ENCODE measurements around the gene DYNC1LI2. TPM values are rescaled to one million over a fixed set of nuclear protein-coding genes. Genes with fewer than 3 reads are reported as not detected.
A peak's percentile ranks its signal among the peaks of the same experiment; 100 is the strongest.

The DYNC1LI2 gene
- total RNA-seq, 1 experiment from 2014 or later, result 94.2 TPM

DNA sequence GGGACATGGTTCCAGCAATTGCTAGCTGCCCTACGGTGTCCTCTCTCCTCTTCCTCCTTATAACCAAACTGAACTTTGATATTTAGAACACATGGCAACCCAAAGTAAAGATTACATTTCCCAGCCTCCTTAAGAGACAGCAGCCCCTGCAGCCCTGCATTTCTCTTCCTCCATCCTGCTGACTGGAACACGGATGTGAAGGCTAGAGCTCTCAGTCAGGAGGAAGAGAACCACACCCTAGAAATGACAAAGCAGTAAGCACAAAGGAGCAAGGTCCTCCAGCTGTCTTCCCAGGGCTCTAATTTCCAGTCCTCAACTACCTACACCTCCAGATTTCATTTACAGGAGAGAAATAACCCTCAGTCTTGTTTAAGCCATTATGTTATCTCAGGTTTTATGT is 10.9 kb downstream of the DYNC1LI2 start:
- Histone ChIP-seq H2BK15ac (ENCODE audit: low read depth, low read length) (no peak overlapping the region), H2AFZ (ENCODE audit: low read length) (no peak overlapping the region), H3K14ac (ENCODE audit: insufficient read depth, low read length) (no peak overlapping the region), H3K4ac (ENCODE audit: low read depth, low read length) (no peak overlapping the region), H3K9me3 (ENCODE audit: control insufficient read depth, low read depth, low read length) (no peaks in the 10 kb centered on the region), H3K79me1 (ENCODE audit: insufficient read depth, low read depth, low read length, poor library complexity, severe bottlenecking) (peaks cover 14% of the 10 kb centered on the region), H3K4me2 (ENCODE audit: insufficient read depth, insufficient read length, low read length) (no peak overlapping the region), H3K27me3 (ENCODE audit: insufficient read depth, low read length) (no peaks in the 10 kb centered on the region), H2AK5ac (ENCODE audit: insufficient read length, low read length) (no peak overlapping the region), H3K18ac (ENCODE audit: insufficient read length, low read depth, low read length) (no peak overlapping the region), H2BK5ac (ENCODE audit: insufficient read length, low read length) (no peak overlapping the region), H4K20me1 (ENCODE audit: control insufficient read depth, insufficient read depth, insufficient read length) (no peaks in the 10 kb centered on the region), H2BK120ac (ENCODE audit: low read depth, low read length, poor library complexity, severe bottlenecking) (no peak overlapping the region), H3K23me2 (ENCODE audit: insufficient read length, low read depth, low read length, poor library complexity, severe bottlenecking) (no peaks in the 10 kb centered on the region), H3K79me2 (ENCODE audit: insufficient read depth, low read length) (peaks cover 8% of the 10 kb centered on the region; the same call in 1 of the 2 replicates), H2BK12ac (ENCODE audit: insufficient read length, low read depth, low read length) (no peak overlapping the region), H3K56ac (ENCODE audit: insufficient read length, low read depth, low read length) (no peak overlapping the region), H4K91ac (ENCODE audit: insufficient read length, low read depth, low read length) (no peak overlapping the region), H3K23ac (ENCODE audit: insufficient read length, low read depth, low read length) (no peak overlapping the region), H3T11ph (ENCODE audit: low read length) (no peak overlapping the region), H3K9ac (ENCODE audit: extremely low read depth, insufficient read length, low read length) (no peak overlapping the region), H3K4me1 (ENCODE audit: insufficient read depth, low read length) (no peaks in the 10 kb centered on the region), H4K8ac (replicated peaks; ENCODE audit: insufficient read length, low read depth, low read length) (no peak overlapping the region), H2BK20ac (ENCODE audit: low read depth, low read length, poor library complexity, severe bottlenecking) (no peak overlapping the region), H3K27ac (ENCODE audit: insufficient read length, low read depth, low read length) (no peak overlapping the region), H4K5ac (ENCODE audit: insufficient read length, low read depth, low read length) (no peak overlapping the region)
- Mint-ChIP-seq H3K27me3 (ENCODE audit: low read depth) (no peaks in the 10 kb centered on the region), H3K4me1 (peaks cover 18 to 24% of the 10 kb centered on the region in 2 experiments), H3K36me3 (ENCODE audit: insufficient read depth in 1 of 3, low read depth in 3 of 3) (peaks cover 30 to 77% (median 76%) of the 10 kb centered on the region in 3 experiments), H3K9me3 (no peaks in the 10 kb centered on the region), H3K4me3 (peak overlapping the region in 1 of 2 experiments; percentile 2; a peak in 1 of 5 replicates), H3K27ac (peak overlapping the region; percentile 31 to 98 (median 89); a peak in 6 of 7 replicates)
- DNase-seq, result no peak
- no CpG with 5 or more reads among the region's 2 CpGs for WGBS (ENCODE audit: extremely low coverage, insufficient read length, low lambda C conversion rate)
- TF ChIP-seq CTCF (conservative IDR thresholded peaks at IDR 0.05), result no peak
